Measurements from ENCODE around the gene SFMBT2.

SFMBT2 gene

DNA sequence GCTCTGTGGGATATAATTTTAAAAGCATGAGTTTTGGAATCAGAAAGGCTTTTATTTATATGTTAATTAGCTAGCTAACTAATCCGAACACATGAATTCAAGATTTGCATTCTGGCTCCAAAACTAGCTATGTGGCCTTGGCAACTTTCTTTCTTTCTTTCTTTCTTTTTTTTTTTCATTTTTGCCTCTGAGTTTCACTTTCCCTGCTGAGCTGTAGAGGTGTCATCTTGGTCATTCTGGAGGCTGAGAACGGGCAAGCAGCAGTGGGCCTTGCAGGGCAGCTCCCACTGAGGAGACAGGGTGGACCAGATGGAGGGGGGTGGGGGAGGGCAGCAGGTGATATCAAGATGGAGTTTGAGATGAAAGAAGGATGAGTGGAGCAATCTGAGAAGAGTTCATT lies 24.8 kb upstream of the SFMBT2 start:
- TF ChIP-seq GATA2 (IDR thresholded peaks at IDR 0.05; ENCODE audit: low read depth, low read length): no peak
- no peak for TF ChIP-seq GATA3 (IDR thresholded peaks at IDR 0.05; ENCODE audit: low read depth, low read length)

DNA sequence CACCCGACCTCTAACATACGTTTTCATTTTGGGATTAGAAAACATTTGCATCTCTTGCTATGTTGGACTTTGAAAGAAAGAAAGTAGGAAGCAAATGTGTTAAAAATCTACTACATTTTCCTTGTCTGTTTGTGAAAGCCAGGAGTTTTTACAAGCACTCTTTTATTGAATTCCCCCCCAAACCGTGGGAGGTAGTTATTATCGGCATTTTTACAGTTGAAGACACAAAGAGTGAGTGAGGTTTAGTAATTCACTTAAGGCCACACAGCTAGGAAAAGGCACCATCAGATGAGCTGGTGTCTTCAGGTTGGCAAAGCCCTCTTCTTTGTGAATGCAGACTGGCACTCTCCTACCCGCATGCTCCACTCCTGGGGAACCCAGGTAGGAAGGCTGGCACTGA lies 23.5 kb upstream of the SFMBT2 start:
- TF ChIP-seq GATA3 (IDR thresholded peaks at IDR 0.05; ENCODE audit: low read depth, low read length) (no peak), GATA2 (IDR thresholded peaks at IDR 0.05; ENCODE audit: low read depth, low read length) (no peak)

DNA sequence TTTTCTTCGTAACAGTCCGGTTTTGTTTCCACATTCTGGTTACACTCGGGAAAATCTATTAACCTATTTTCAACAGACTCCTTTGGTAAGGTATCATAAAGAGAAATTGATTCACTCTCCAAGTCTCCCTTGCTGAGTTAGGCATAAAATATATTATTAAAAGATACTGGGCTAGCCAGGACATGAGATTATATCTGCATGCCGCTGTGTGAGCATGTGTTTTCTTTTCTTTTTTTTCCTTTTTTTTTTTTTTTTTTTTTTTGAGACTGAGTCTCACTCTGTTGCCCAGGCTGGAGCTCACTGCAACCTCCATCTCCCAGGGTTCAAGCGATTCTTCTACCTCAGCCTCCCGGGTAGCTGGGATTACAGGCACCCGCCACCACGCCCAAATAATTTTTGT lies 23.0 kb upstream of the SFMBT2 start:
- TF ChIP-seq GATA2 (IDR thresholded peaks at IDR 0.05; ENCODE audit: low read depth, low read length) (peak; percentile 37; the same call in 1 of the 2 replicates), GATA3 (IDR thresholded peaks at IDR 0.05; ENCODE audit: low read depth, low read length) (no peak)

DNA sequence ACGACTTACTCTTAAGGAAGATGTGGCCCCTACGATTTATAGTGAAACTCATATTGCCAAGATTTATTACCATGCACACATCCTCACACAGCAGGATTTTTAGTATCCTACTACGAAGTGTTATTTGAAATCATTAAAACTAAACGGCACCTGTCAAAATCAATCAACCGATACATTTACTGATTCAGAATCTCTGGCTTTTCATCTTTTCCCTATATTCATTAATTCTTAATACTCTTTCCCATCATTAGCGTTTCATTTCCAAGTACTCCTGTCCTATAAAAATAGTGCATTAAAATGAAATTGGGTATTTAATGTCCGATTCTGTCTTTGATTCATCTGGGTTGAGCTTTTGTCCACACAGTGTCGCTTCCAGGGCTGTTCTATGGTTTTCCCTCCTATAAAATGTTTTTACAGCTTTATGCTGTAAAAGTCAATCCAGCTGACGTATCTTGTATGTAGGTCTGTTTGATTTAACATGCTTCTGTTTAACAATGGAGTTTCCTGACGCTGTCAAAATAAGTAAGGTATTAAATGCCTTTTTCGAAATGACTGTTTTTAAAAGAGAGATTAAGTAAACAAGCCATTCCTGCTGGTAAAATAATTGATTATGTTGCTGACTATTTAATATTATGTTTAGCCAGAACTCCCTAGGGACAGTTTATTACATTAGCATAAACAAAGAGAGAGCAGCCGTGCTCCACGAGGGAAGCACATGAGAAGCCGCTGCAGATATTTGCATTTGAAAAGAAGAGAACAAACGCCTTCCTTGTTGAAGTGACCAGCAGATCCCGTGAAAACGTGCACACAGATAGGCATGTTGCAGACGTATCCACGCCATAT lies 22.3 kb upstream of the SFMBT2 start:
- TF ChIP-seq GATA3 (IDR thresholded peaks at IDR 0.05; ENCODE audit: low read depth, low read length) (no peak), GATA2 (IDR thresholded peaks at IDR 0.05; ENCODE audit: low read depth, low read length) (no peak)

DNA sequence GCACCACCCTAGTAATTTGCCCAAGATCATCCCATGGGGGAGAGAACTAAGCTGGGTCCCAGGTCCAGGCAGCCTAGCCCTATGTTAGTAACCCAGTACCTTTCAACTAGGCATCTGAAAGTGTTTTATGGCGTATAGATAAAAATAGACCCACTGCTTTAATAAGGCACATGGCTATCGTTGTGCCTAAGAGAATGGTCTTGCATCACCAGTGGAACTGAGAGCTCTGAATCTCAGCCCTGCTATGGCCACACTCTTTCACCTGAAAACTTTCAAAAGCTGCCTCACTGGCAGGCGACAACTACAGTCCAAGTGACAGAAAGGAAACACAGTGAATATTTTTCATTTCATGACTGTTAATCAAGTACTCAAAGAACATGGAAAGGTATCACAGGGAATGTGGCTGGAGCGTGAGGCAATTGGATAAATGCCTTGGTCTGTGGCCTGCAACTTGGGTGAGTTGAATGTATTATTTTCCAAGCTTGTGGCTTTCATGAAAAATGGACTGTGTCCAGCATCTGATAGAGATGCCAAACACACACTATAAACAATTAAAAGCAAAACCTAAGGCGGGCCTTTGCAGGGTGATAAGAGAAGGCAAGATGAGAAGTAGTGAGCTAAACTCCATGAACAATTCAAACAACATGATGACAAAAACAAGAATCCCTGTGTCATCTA lies 18.0 kb upstream of the SFMBT2 start:
- TF ChIP-seq GATA3 (IDR thresholded peaks at IDR 0.05; ENCODE audit: low read depth, low read length) (no peak), GATA2 (IDR thresholded peaks at IDR 0.05; ENCODE audit: low read depth, low read length) (no peak)

DNA sequence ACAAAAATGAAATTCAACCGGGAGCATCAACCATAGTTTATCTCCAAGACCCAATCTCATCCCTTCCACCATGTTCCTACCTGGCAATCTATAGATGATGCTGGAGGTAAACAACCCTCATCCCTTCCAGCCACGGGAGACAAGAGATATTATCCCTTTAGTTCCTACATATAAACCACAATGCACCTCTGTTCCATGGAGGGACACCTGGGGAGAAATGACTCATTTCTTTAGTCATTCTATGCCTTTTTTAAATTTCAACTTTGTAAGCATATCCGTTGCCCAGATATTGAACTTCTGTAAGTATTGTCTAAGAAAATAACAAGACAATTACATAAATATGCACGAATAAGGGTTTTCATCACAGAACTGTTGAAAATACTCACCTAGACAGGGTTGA lies 15.5 kb upstream of the SFMBT2 start:
- TF ChIP-seq GATA3 (IDR thresholded peaks at IDR 0.05; ENCODE audit: low read depth, low read length) (no peak), GATA2 (IDR thresholded peaks at IDR 0.05; ENCODE audit: low read depth, low read length) (no peak)

DNA sequence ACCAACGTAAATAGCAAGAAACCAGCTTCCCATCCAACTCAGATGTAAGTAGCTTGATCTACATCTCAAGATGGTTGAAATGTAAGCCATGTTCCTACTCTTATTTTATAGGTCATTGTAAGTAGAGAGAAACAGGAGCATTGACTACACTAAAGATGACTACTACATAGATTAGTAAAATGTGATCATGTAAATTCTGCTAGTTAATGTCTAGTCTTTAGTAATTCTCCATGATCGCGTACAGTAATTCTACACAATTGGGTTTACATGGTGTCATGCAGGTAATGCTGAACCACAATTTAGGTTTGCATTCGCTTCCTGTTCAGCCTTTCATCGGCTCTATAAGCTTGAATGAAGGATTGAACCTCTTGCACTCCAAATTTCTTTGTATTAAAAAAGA lies 14.9 kb upstream of the SFMBT2 start:
- no peak for TF ChIP-seq GATA2 (IDR thresholded peaks at IDR 0.05; ENCODE audit: low read depth, low read length)
- TF ChIP-seq GATA3 (IDR thresholded peaks at IDR 0.05; ENCODE audit: low read depth, low read length): no peak

DNA sequence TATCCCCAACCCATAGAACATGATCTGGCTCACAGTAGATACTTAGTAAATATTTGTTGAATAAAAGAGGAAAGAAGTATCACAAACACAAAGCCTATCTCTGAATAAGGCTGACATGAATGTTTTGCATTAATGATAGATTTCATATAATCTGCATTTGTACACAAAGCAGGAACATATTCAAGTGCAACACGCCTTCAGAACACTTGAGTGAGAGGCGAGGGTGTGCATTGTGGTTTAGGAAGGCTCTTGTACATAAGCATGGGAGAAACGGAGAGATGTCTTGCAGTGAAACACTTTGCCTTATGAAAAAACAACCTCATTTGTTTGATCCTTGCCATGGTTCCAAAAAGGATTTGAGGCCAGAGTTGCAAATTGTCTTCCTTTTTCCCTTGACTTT lies 14.1 kb upstream of the SFMBT2 start:
- no peak for TF ChIP-seq GATA2 (IDR thresholded peaks at IDR 0.05; ENCODE audit: low read depth, low read length)
- no peak for TF ChIP-seq GATA3 (IDR thresholded peaks at IDR 0.05; ENCODE audit: low read depth, low read length)

DNA sequence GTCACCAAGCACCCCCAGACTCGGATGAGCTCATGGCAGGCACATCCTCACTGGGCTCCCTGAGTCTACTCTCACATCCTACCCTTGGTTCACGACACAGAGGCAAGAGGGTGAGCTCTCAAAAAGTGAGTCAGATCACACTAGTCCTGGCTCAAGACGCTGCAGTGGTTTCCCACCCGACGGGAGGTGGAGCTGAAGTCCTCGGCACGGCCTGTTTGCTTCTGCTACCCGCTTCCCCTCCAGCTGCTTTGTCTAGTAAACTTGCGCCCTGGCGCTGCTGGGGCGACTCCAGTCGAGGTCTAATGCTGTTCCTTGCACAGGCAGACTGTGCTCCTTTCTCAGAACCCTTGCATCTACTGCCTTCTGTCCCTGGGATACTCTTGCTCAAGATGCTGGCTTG lies 13.5 kb upstream of the SFMBT2 start:
- TF ChIP-seq GATA2 (IDR thresholded peaks at IDR 0.05; ENCODE audit: low read depth, low read length) (no peak), GATA3 (IDR thresholded peaks at IDR 0.05; ENCODE audit: low read depth, low read length) (no peak)

DNA sequence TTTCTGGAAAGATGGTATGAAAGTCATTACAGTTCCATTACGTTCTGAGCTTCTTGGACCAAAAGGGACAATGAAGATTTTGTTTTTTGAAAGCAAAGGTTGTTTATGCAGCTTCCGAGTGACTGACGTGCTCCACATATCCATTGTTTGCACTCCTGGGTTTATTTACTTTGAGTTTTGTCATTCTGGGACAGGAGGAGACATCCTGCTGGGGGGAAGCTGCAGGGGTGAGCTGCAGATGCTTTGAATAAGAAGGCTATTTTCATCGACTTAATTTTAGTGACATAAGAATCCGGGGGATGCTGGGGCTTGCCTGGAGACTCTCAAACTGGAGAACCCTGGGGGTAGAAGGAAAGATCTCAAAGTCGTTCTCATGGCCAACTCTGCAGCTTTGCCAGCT lies 12.7 kb upstream of the SFMBT2 start:
- no peak for TF ChIP-seq GATA3 (IDR thresholded peaks at IDR 0.05; ENCODE audit: low read depth, low read length)

DNA sequence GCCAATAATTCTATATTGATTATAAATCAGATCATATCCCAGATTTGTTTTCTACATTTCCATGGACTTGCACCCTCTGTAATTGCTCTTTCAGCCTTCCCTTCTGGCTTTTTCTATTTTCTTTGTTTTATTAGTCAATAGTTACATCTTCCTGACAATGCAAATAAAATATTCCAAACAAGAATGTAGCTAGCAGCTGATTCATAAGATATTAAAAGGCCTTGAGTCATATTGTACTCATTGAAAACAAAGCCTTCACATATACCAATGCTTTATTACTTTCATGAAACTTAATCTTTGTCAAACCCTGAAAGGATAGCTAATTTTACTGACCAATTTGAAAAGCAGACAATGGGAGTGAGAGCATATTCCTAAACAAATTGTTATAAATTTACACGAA lies 10.7 kb upstream of the SFMBT2 start:
- no peak for TF ChIP-seq GATA3 (IDR thresholded peaks at IDR 0.05; ENCODE audit: low read depth, low read length)
- TF ChIP-seq GATA2 (IDR thresholded peaks at IDR 0.05; ENCODE audit: low read depth, low read length): no peak

DNA sequence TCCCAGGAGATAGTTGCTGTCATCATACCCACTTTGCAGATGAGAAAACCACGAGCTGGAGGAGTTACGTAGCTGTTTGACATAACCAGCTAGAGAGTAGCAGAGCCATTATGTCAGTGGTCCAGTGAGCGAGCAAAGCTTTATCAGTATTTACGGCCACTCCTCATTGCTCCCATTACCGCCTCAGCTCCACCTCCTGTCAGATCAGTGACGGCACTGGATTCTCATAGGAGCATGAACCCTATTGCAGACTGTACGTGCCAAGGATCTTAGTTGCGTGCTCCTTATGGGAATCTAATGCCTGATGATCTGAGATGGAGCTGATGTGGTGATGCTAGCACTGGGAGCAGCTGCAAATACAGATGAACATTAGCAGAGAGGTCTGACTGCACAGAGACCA lies 9.2 kb upstream of the SFMBT2 start:
- TF ChIP-seq GATA2 (IDR thresholded peaks at IDR 0.05; ENCODE audit: low read depth, low read length) (no peak), GATA3 (IDR thresholded peaks at IDR 0.05; ENCODE audit: low read depth, low read length) (no peak)

DNA sequence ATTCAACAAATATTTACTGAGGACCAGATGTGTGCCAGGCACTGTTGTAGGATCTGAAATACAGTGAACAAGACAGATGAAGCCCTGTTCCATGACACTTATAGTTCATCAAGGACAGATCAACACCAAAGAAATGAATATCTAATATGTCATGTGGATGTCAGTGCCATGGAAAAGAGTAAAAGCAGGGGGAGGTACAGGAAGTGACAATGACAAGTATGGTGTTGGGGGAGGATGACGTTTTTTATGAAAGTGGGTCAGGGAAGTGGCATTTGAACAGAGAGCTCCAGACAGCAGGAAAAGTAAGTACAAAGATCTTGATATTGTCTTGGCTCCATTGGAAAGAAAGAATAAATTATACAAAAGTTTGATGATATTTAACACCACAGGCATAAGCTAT lies 7.0 kb upstream of the SFMBT2 start:
- TF ChIP-seq GATA2 (IDR thresholded peaks at IDR 0.05; ENCODE audit: low read depth, low read length) (no peak), GATA3 (IDR thresholded peaks at IDR 0.05; ENCODE audit: low read depth, low read length) (no peak)

DNA sequence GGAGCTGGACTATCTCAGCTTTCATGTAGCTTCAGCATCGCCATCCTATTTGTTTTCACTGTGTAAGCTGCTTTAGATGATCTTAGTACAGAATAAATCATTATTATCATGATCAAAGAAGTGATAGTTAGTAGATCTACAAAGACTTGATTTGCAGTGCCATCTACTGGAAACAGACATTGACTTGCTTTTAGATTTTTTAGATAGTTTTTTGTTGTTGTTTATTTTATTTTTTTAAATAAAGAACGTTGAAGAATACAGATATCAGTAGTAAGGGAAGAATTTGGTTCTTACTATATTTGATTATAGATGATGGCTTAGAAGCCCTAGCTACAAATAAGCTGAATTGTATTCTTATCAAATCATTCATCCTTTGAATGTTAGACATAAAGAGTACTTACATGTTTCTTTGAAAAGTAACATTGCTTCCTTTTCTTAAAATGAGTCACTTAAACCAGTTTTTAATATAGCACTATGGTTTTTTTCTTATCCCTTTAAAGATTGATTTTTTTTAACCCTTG lies 6.3 kb upstream of the SFMBT2 start:
- no peak for TF ChIP-seq GATA2 (IDR thresholded peaks at IDR 0.05; ENCODE audit: low read depth, low read length)

DNA sequence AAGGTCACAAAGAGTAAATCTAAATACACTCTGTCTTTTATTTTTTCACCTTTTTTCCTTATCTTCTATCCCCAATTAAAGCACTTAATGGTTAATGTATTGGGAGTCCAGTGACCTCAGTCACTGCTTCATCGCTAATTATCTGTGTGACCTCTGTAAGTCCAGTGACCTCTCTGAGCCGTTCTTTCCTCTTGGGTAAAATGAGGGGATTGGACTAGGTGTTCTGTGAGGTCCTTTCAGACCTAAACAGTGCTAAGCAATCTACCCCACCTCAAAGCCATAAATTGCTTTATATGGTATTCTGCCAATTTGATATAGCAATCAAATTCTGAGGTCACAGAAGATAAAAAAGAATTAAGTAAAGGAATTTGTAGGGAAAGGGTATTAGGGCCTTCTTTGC lies 3.9 kb upstream of the SFMBT2 start:
- TF ChIP-seq GATA3 (IDR thresholded peaks at IDR 0.05; ENCODE audit: low read depth, low read length) (no peak), GATA2 (IDR thresholded peaks at IDR 0.05; ENCODE audit: low read depth, low read length) (no peak)
